HG02571 (cell line): Measurements from ENCODE around the gene DNAJA3.

Experiments used
- ATAC-seq: cut with Tn5 transposase; IDR thresholded peaks from one replicate; pipeline ENCODE4 v1.9.1; 2021; ENCODE audit warnings: mild to moderate bottlenecking, moderate library complexity; ENCODE audit not compliant: unreplicated experiment

DNAJA3 gene

DNA sequence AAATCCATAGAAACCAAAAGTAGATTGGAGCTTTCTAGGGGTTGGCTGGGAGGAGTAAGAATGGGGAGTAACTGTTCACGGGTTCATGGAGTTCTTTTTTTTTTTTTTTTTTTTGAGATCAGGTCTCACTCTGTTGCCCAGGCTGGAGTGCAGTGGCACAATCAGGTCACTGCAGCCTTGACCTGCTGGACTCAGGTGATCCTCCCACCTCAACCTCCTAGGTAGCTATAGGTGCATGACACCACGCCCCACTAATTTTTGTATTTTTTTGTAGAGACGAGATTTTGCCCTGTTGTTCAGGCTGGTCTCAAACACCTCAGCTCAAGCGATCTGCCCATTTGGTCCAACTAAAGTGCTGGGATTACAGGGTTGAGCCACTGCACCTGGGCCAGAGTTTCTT, 47.2 kb downstream of the DNAJA3 start:
- no peak for ATAC-seq

DNA sequence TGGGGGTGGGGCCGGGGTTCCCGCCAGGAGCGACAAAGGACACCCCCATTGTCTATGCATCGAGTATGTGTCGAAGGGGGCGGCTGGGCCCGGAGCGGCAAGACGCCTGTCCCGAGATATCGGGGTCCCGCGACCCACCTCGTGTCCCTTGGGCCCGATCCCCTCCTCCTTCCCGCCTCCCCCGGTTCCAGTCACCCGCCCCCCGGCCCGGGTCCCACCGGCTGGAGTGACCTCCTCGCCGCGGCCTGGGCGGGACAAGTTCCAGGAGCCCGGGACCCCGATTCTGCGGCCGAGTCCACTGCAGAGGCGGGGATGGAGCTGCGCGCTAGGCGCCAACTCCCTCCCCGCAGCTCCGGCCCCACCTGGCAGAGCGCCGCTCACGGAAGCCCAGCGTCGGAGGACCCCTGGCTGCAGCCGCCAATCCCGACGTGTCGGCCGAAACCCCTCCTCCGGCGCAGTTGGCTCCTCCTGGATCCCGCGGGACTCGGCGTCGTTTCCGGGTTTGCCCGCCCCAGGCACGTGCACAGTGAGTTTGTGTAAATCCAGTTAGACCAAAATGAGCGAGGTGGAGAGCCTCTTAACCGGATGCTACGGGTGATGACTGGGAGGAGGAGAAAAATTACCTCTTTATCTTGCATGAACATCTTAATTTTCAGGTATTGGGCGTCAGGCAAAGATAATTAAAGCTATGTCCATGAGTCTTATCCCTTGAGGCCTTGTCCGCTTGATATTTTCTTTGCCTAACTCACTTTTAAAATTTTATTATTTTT, 48.7 kb downstream of the DNAJA3 start, which contains the start of gene NMRAL1:
TSS of gene NMRAL1 (minus strand) at position 434 of the 770 bp plus-strand sequence. CDS start 493 bp downstream, outside the sequence.
- ATAC-seq, result no peak

DNA sequence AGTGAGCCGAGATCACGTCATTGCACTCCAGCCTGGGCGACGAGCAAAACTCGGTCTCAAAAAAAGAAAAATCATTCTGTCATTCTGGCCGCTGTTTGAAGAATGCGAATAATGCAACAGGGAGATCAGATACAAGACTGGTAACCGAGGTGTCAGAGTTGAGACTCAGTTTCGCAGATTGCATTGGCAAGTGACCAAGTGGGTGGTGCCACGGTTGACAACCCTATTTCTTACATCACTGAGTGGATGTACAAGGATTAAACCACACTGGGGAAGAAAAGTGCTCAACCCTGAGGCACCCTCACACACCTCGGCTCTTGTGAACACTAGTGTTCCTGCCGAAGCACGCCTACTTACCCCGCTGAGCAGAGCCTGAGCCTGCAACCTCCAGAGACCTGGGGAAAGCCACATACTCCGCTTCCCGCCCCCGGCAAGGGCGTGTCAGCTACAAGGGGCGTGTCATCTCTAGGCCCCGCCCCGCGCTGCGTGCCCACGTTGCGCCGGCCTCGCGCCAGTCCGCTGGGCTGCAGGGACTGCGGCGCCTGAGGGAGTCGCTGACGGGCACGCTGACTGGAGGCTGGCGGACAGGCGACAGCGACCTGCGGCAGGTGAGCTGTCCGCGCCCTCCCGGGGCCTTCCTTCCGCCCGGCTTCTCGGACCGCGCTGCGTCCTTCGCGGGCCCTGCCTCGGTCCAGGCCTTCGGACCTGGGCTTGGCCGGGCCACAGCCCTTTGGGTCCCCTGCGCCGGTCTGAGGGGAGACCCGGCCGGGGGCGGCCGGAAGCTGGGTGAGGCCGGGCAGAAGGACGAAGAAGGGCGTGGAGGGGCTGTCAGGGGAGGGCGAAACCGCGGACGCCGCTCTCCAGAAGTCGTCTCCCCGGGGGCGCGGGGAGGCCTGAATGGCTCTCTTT, 50.5 kb downstream of the DNAJA3 start, which contains the start of gene HMOX2:
TSS of gene HMOX2 (plus strand) at position 519 of the 909 bp plus-strand sequence. CDS start 29,127 bp downstream, outside the sequence.
- peak; percentile 73 for ATAC-seq

DNA sequence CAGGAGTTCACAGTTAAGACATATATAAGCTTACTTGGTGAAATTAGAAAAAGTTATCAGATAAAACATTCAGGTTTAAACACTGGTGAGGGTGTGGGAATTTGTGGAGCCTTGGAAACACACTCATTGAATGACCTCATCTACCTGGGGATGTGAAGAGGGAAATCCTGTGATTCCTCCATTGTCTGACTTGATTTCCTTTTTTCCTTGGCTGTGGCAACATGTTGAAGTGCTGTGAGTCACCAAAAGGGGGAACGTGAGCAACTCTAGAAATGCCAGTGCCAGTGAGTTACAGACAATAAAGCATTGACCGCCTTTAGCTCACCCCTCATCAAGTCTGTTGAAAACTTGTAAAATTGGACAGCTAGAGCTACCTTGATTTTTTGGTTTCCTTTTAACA, 52.3 kb downstream of the DNAJA3 start:
- ATAC-seq, result no peak

DNA sequence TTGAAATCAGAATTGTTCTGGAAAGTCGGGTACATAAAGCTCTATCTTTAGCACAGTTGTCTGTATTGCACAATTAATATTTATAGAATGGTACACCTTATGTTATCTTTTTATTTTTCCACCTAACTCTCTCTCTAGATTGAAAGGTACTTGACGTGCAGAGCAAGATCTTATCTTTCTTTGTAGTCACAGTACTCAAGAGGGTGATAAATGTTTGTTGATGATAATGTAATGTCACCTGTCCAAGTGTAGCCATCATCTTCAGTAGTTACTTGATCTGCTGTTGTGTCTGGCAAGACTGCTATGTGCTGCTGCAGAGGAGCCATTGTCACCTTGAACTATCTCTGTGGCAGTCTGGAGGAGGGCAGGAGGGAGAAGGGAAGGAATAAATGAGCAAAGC, 55.9 kb downstream of the DNAJA3 start:
- ATAC-seq, result no peak

DNA sequence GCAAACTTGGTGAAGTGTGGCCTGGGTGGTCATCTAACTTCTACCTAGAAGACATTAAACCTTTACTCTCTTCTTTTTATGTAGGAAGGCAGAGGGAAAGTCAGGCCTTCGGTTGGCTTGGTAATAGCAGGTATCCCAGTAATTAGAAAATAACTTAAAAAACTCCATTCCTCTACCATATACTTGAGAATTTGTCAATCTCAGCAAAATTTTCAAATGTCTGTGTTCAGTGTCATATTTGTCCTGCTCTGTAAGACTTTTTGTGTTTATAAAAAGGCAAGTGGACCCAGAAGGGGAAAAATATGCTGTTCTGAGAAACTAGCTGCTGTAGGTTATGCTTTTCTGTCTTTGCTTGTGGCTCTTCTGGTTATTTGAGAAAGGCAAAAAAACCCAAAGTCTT, 56.3 kb downstream of the DNAJA3 start:
- ATAC-seq, result no peak

DNA sequence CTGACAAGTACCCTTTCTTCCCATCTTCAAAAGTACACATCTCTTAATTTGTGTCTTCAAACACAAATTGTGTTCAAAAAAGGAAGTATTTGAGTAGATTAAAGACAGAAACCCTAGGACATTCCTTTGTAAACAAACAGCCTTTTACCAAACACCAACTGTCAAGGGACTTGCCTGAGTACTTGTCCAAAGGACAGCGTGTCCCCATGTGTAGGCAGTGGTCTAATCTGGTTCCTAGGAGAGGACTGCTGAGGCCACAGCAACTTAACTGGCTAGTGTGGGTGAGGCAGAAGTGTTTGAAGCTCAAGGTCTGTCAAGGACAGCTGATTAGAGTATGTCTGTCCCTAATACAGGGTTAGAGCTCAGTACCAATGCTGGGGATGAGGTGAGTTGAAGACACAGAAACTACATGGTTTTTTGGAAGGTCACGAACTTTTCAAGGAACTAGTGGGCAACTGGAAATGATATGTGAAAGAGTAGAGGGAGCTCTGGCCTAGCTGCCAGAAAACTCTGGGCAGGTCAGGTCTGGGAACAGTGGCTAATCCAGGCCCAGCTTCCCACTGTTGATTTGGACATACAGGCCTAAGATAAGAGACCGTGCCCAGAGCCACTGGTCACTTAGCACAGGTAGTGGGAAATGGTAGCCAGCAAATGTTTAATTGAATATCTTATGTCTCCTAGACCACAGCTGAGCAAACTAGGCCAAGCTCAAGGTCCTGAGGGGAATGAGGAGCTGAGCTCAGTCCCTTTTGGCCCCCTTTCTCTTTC, 60.6 kb downstream of the DNAJA3 start:
- no peak for ATAC-seq

DNA sequence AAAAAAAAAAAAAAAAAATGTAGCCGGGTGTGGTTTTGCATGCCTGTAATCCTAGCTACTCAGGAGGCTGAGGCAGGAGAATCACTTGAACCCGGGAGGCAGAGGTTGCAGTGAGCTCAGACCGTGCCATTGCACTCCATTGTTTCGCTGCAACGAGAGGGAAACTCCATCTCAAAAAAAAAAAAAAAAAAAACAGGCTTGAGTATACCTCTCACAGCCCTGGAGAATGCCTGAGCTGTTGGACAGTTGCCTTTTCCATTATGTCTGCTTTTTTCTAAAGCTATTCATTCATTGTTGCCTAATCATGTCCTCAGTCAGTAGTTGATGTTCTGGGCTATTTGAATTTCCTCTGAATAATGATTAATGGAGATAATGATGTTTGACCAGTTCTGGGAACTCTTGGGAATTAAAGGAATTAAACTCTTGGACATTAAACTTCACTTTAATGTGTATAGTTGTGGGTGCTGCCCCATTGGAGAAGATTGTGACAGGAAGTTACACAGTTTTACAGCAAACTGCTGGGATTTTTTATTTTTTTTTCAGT, 62.4 kb downstream of the DNAJA3 start:
- no peak for ATAC-seq

DNA sequence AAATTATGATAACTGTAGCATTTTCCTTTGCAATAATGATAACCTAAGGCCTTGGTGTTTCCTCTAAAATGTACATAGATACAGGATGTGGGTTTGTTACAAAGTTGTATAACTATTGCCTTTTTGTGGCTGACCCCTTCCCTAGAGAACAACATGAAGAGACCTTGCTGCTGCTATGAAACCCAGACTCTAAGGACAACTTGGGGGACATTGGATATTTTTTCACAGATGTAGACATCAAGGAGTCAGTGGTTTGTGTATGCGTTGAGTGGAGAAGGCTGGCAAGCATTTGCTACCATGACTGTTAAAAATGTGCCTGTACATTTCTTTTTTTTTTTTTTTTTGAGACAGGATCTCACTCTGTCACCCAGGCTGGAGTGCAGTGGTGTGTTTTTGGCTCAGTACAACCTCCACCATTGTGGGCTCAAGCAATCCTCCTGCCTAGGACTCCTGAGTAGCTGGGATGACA, 62.9 kb downstream of the DNAJA3 start:
- ATAC-seq, result no peak

DNA sequence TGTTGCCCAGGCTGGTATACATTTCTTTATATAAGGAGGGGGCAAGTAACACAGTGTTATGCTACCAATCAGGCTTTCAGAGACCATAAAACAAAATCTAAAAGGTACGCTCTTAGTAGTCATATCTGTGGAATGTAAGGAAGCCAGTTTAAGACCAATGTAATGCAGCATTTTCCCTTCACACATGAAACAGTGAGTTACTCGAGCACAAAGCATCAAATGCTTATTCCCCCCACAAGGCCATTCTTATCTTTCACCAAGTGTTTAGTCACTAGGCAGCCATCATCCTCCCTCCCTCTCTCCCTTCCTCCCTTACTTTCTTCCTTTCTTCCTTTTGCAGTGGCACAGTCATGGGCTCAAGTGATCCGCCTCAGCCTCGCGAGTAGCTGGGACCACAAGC, 63.4 kb downstream of the DNAJA3 start:
- no peak for ATAC-seq

DNA sequence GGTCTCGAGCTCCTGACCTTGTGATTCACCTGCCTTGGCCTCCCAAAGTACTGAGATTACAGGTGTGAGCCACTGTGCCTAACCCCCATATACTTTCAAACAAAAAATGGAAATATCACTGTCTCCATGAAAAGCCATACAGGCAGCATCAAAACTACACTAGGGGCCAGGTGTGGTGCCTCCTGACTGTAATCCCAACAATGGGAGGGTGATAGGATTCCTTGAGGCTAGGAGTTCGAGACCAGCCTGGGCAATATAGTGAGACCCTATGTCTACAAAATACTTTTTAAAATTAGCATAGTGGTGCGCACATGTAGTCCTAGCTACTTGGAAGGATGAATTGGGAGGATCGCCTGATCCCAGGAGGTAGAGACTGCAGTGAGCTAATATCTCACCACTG, 66.2 kb downstream of the DNAJA3 start:
- ATAC-seq, result no peak

DNA sequence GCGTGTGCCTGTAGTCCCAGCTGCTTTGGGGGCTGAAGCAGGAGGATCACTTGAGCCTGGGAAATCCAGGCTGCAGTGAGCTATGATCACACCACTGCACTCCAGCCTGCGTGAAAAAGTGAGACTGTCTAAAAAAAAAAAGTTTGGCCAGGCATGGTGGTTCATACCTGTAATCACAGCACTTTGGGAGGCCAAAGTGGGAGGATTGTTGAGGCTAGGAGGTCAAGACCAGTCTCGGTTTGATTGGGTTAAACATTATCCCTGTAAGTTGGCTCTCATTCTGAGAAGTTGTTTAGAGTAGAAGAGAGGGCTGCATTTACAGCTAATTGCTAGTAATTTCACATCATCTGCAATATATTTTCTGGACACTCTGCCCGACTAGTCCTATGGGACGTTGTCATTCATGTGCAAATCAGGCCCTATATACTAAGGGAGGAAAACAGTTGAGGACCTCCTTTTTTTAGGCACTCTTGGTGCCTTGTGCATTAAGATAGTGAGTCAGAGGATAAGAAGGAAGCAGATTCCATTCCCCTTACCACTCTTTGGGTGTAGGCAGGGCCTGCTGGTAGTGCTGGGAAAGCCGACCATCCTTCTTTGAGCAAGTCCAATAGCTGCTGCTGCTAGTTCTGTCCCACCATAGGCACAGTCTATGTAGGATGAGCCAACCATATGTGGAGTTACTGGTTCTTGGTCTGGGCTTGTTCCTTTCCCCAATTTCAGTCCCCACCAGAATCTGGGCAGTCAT, 69.2 kb downstream of the DNAJA3 start:
- ATAC-seq, result no peak

DNA sequence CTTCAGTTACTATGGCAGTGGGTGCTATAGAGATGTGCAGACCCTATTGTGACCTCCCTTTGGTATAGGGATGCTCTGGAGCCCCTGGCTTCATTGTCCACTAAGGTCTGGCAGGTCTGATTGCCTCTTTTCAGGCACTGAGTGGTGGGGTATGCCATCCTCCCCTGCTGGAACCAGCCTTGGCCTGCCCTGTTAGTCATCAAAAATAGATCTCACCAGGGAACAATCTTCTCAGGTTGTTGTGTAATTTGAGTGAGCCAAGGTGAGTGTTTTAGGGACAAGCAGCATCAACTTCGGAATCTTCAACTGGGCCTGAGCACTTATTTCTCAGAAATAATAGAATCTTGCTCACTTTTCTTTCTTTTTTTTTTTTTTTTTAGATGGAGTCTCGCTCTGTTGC, 70.1 kb downstream of the DNAJA3 start:
- ATAC-seq, result no peak

DNA sequence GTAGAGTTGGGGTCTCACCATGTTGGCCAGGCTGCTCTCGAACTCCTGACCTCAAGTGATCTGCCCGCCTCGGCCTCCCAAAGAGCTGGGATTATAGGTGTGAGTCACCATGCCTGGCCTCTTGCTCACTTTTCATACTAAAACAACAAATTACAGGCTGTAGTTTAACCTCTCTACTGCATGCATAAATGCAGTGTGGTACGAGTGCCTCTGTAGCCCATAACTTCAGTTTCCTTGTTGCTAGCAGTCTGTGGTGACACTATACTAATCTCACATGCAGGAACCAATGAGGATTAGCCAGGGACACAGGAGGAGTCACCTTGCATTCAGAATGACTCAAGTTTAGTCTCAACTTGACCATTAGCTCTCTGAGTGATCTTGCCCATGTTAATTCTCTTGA, 70.6 kb downstream of the DNAJA3 start:
- no peak for ATAC-seq

DNA sequence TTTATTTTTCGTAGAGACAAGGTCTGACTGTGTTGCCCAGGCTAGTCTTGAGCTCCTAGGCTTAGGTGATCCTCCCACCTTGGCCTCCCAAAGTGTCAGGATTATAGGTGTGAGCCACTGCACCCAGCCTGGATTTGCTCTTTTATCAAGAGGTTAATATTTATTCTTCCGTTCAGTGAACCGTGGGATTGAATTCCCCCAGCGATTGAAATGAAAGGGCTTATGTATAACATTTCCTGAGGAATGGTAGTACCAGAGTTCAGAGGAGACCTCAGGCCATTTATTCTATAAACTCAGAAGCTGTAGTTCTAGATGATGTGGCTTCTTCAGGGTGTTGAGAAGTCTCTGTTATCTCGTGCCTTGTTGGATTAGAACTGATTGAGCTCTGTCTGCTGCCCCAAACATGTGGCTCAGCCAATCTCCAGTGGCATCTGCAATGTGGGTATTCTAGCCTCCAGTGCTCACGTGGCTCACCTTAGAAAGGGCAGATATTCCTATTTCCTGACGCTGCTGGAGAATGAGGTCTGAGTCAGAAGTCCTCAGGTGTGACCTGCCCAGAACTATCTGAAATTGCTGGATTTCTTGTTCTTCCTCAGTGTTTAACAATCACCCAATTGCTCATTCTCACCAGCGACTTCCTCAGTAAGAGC, 73.0 kb downstream of the DNAJA3 start:
- no peak for ATAC-seq

DNA sequence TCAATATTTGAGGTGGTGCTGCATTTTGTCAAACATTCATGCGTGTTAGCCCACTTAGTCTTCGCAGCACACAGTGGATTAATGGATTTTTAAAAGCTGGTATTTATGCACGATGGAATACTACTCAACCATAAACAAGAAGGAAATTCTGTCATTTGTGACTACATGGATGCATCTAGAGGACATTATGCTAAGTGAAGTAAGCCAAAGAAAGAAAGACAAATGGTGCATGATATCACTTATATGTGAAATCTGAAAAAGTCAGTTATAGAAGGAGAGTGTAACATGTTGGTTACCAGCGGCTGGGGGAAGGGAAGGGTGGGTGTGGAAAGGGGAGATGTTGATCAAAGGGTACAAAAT, 73.5 kb downstream of the DNAJA3 start:
- no peak for ATAC-seq

DNA sequence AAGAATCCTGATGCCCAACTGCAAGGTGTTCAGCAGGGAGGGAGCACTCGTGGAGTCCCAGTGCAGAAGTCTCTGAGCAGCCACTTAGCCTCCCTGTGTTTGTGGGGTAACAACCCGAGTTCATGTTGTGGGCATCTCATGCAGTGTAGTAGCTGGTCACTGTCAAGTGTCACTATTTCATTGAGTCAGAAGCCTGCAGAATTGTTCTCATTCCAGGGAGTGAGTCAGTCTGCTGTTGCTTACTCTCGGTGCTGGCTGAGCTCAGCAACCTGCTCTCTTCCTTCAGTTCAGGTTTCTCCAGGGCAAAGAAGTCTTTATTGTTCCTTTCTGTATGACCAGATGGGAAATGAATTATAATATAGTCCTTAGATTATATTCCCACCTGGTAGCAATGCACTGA, 74.6 kb downstream of the DNAJA3 start:
- no peak for ATAC-seq

DNA sequence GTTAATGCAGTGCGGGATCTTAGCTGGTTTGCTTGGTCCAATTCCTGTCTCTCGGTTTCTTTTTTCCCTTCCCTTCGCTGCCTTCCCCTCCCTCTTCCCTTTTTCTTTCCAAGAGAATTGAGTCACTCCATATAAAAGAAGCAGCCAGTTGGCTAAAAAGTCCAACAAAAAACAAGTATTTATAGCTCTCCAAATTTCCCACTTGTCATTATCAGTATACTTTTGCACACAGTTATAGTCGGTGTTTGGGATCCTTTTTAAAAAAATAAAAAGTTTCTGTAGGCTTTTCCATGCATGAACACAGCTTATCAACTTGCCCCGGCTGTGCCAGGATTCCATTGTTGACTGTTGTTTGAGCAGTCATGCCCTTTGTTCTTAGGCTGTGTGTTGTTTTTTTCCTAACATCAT, 75.4 kb downstream of the DNAJA3 start:
- ATAC-seq, result no peak

DNA sequence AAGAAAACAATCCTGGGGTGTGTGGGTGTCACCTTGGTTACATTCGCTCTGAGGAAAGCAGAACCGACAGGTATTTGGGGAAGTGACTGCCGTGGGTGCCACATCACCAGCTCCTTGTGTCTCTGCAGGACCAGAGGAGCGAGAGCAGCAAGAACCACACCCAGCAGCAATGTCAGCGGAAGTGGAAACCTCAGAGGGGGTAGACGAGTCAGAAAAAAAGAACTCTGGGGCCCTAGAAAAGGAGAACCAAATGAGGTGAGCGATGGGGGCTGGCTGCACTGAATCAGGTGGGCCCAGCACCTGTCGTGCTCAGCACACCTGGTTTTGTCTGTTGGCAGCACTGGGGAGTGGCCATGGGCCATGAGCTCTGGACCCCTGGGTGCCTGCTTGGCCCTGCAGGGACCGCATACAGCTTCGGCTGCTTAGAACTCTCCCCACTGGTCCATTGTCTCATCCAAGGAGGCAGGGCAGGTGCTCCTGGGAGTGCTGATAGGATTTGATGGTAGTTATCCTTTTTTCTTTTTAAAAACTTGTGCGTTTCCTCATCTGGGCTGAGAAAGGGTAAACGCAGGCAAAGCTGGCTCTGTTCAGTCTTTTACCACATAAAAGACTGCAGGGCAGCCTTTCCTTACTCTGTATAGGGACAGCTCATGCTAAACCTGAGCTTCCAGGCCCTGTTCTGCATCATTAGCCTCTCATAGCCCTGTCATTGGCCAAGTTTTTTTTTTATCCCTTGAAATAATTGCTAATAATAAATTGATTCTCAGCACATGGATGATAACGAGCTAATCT, 79.9 kb downstream of the DNAJA3 start:
- ATAC-seq, result no peak
